IMR-90 (cell line): ENCODE data around the gene CIBAR2. TPM values are rescaled to one million over a fixed set of nuclear protein-coding genes. Genes with fewer than 3 reads are reported as not detected.

ENCODE experiments used
- ATAC-seq: fragments of 200-7000 bp; cut with Tn5 transposase; 2 replicates; pipeline ENCODE4 v1.9.1; 2020; ENCODE audit warnings: low read depth, mild to moderate bottlenecking, moderate library complexity
- BruUV-seq: library from RNA; stranded (reverse); fragments of 400-500 nt; replicated peaks from 2 replicates; lab custom pipeline; 2021; lab: Mats Ljungman, UMichigan
- CTCF ChIA-PET: fragments of 300-600 bp; formaldehyde crosslinking; extraction: SDS; loops from one replicate; lab custom pipeline; 2021; ENCODE audit warnings: antibody characterized with exemption; lab: Yijun Ruan, JAX
- POLR2A ChIA-PET: fragments of 300-600 bp; sonication (Branson Sonifier 250); formaldehyde crosslinking; loops from one replicate; lab custom pipeline; 2022; ENCODE audit warnings: antibody characterized with exemption; ENCODE audit not compliant: unreplicated experiment; lab: Charles Lee
- DNase-seq: peaks from one replicate; pipeline ENCODE4 v3.0.0; 2013
- H2AFZ ChIP-seq: replicated peaks from 2 replicates; pipeline ENCODE3; 2013; ENCODE audit warnings: low read length, mild to moderate bottlenecking; ENCODE audit not compliant: poor library complexity
- H2AK5ac ChIP-seq: 2 replicates; pipeline ENCODE4 v1.6.1; 2013; ENCODE audit warnings: low read depth, low read length, inconsistent platforms
- H2AK9ac ChIP-seq: replicated peaks from 2 replicates; pipeline ENCODE3; 2013; ENCODE audit warnings: mild to moderate bottlenecking, low read depth, low read length, moderate library complexity; ENCODE audit not compliant: poor library complexity
- H2BK120ac ChIP-seq: 2 replicates; pipeline ENCODE4 v1.6.1; 2013; ENCODE audit warnings: low read depth, low read length, inconsistent platforms
- H2BK15ac ChIP-seq: 3 replicates; pipeline ENCODE4 v1.6.1; 2013; ENCODE audit warnings: low read depth, low read length, inconsistent platforms
- H2BK20ac ChIP-seq: 2 replicates; pipeline ENCODE4 v1.6.1; 2013; ENCODE audit warnings: low read depth, mild to moderate bottlenecking, inconsistent platforms, low read length, moderate library complexity
- H2BK5ac ChIP-seq: 2 replicates; pipeline ENCODE4 v1.6.1; 2013; ENCODE audit warnings: mild to moderate bottlenecking, low read depth, low read length, inconsistent platforms; ENCODE audit not compliant: poor library complexity, severe bottlenecking
- H3K14ac ChIP-seq: replicated peaks from 2 replicates; pipeline ENCODE4 v1.6.1; 2013; ENCODE audit warnings: low read depth, low read length, inconsistent platforms
- H3K18ac ChIP-seq: 2 replicates; pipeline ENCODE4 v1.6.1; 2013; ENCODE audit warnings: low read depth, low read length, control low read depth
- H3K23ac ChIP-seq: 2 replicates; pipeline ENCODE4 v1.6.1; 2013; ENCODE audit warnings: low read depth, low read length, inconsistent platforms
- H3K27ac ChIP-seq: 2 replicates; pipeline ENCODE4 v1.5.1; 2013; ENCODE audit warnings: mild to moderate bottlenecking, control low read depth, low read length; ENCODE audit not compliant: insufficient read depth
- H3K27me3 ChIP-seq: 2 replicates; pipeline ENCODE4 v1.6.1; 2013; ENCODE audit warnings: low read length; ENCODE audit not compliant: control insufficient read depth, insufficient read depth
- H3K36me3 ChIP-seq: 2 replicates; pipeline ENCODE4 v1.6.1; 2013; ENCODE audit warnings: low read length, mixed read lengths; ENCODE audit not compliant: control insufficient read depth, insufficient read depth
- H3K4ac ChIP-seq: 2 replicates; pipeline ENCODE4 v1.6.1; 2013; ENCODE audit warnings: low read depth, low read length, inconsistent platforms
- H3K4me1 ChIP-seq: 2 replicates; pipeline ENCODE4 v1.6.1; 2013; ENCODE audit warnings: low read length, mixed read lengths; ENCODE audit not compliant: control insufficient read depth, insufficient read depth
- H3K4me2 ChIP-seq: 2 replicates; pipeline ENCODE4 v1.6.1; 2013; ENCODE audit warnings: low read depth, mild to moderate bottlenecking, control low read depth, low read length, moderate library complexity
- H3K4me3 ChIP-seq: 2 replicates; pipeline ENCODE4 v1.5.1; 2013; ENCODE audit warnings: low read depth, mild to moderate bottlenecking, control low read depth, low read length, moderate library complexity; ENCODE audit not compliant: insufficient read depth
- H3K56ac ChIP-seq: 2 replicates; pipeline ENCODE4 v1.6.1; 2013; ENCODE audit warnings: low read length, inconsistent platforms; ENCODE audit not compliant: insufficient read depth; ENCODE audit errors: extremely low read depth
- H3K79me1 ChIP-seq, 2 experiments: 2 replicates each; pipeline ENCODE4 v1.6.1; 2013; ENCODE audit warnings: low read length in 2 of 2, inconsistent platforms in 1 of 2, low read depth in 1 of 2
- H3K9ac ChIP-seq: 2 replicates; pipeline ENCODE4 v1.6.1; 2013; ENCODE audit warnings: low read depth, low read length, control low read depth
- H3K9me1 ChIP-seq: 2 replicates; pipeline ENCODE4 v1.6.1; 2013; ENCODE audit warnings: low read length, inconsistent platforms; ENCODE audit not compliant: insufficient read depth
- H3K9me3 ChIP-seq: 2 replicates; pipeline ENCODE4 v1.6.1; 2013; ENCODE audit warnings: low read length; ENCODE audit not compliant: control insufficient read depth, insufficient read depth
- H4K20me1 ChIP-seq: 2 replicates; pipeline ENCODE4 v1.6.1; 2013; ENCODE audit warnings: low read length, inconsistent platforms; ENCODE audit not compliant: insufficient read depth
- H4K5ac ChIP-seq: 2 replicates; pipeline ENCODE4 v1.6.1; 2013; ENCODE audit warnings: mild to moderate bottlenecking, low read depth, low read length, control low read depth
- H4K8ac ChIP-seq, 2 experiments: 2 replicates each; pipeline ENCODE4 v1.6.1; 2013; ENCODE audit warnings: low read depth in 2 of 2, low read length in 2 of 2, control low read depth in 1 of 2, inconsistent platforms in 1 of 2
- H4K91ac ChIP-seq: 2 replicates; pipeline ENCODE4 v1.6.1; 2013; ENCODE audit warnings: low read depth, low read length, inconsistent platforms; ENCODE audit not compliant: insufficient read depth
- BHLHE40 ChIP-seq: fragments of 150-350 bp; IDR thresholded peaks from 2 replicates; pipeline ENCODE4 v1.6.1; 2016; ENCODE audit warnings: mild to moderate bottlenecking, low read depth, low read length
- CEBPB ChIP-seq: IDR thresholded peaks from 2 replicates; pipeline ENCODE4 v1.6.1; 2012; ENCODE audit warnings: low read depth, low read length, improper control_type of control experiment
- CHD1 ChIP-seq: IDR thresholded peaks from 2 replicates; pipeline ENCODE4 v1.6.1; 2012; ENCODE audit warnings: low read depth, low read length, improper control_type of control experiment
- CTCF ChIP-seq: conservative IDR thresholded peaks from 2 replicates; pipeline ENCODE4 v1.5.1; 2012; ENCODE audit warnings: mild to moderate bottlenecking, low read depth, low read length, improper control_type of control experiment
- FOS ChIP-seq: fragments of 150-350 bp; IDR thresholded peaks from 2 replicates; pipeline ENCODE4 v1.6.1; 2016; ENCODE audit warnings: low read depth, low read length
- MAFK ChIP-seq: IDR thresholded peaks from 2 replicates; pipeline ENCODE4 v1.6.1; 2012; ENCODE audit warnings: low read depth, low read length, improper control_type of control experiment
- MAZ ChIP-seq: IDR thresholded peaks from 2 replicates; pipeline ENCODE4 v1.6.1; 2012; ENCODE audit warnings: low read depth, mild to moderate bottlenecking, low read length, improper control_type of control experiment, moderate library complexity, borderline replicate concordance
- MXI1 ChIP-seq: IDR thresholded peaks from 2 replicates; pipeline ENCODE4 v1.6.1; 2012; ENCODE audit warnings: low read depth, mild to moderate bottlenecking, low read length, moderate library complexity, borderline replicate concordance
- NFE2L2 ChIP-seq: fragments of 150-350 bp; IDR thresholded peaks from 2 replicates; pipeline ENCODE4 v1.6.1; 2016; ENCODE audit warnings: low read depth, mild to moderate bottlenecking, low read length
- POLR2A ChIP-seq: IDR thresholded peaks from 2 replicates; pipeline ENCODE4 v1.6.1; 2012; ENCODE audit warnings: mild to moderate bottlenecking, low read depth, low read length
- RAD21 ChIP-seq: IDR thresholded peaks from 2 replicates; pipeline ENCODE4 v1.6.1; 2012; ENCODE audit warnings: low read length, improper control_type of control experiment
- RCOR1 ChIP-seq: IDR thresholded peaks from 2 replicates; pipeline ENCODE4 v1.6.1; 2012; ENCODE audit warnings: mild to moderate bottlenecking, low read length, improper control_type of control experiment; ENCODE audit not compliant: insufficient replicate concordance
- RFX5 ChIP-seq: IDR thresholded peaks from 2 replicates; pipeline ENCODE4 v1.8.0; 2012; ENCODE audit warnings: low read depth, mild to moderate bottlenecking, low read length, moderate library complexity
- SMC3 ChIP-seq: fragments of 150-350 bp; IDR thresholded peaks from 2 replicates; pipeline ENCODE4 v1.6.1; 2016; ENCODE audit warnings: low read depth, mild to moderate bottlenecking, antibody characterized with exemption, low read length, moderate library complexity
- WGBS, 2 experiments: methylation state at CpG; one replicate each; pipeline versions ENCODE4 v1.1.5 to v1.1.7; 2013; ENCODE audit warnings: missing lambda C conversion rate in 2 of 2; ENCODE audit not compliant: insufficient read length in 1 of 2; ENCODE audit errors: extremely low coverage in 2 of 2; 5-methylcytosine and 5-hydroxymethylcytosine counted together
- dilution Hi-C: fragments of 300-500 bp; cut with HindIII; formaldehyde crosslinking; loops from one replicate; pipeline ENCODE4 v1.14.3; 2018; ENCODE audit warnings: low sequenced_read_pairs; ENCODE audit not compliant: unreplicated experiment
- in situ Hi-C: fragments of 300-500 bp; cut with MboI; formaldehyde crosslinking; loops from 3 replicates; pipeline ENCODE4 v1.14.3; 2019; ENCODE audit warnings: low sequenced_read_pairs, inconsistent platforms, mixed read lengths
- intact Hi-C: fragments of 100-400 bp; cut with micrococcal nuclease; formaldehyde crosslinking; loops from 2 replicates; pipeline ENCODE4 v1.10.0; 2022
- polyA plus RNA-seq, 3 experiments: library from polyadenylated mRNA; depleted of rRNA; stranded (reverse); fragments of >200 nt; gene quantifications; 2 replicates each; pipeline ENCODE4 v1.2.3, GENCODE V29; 2012; ENCODE audit warnings: low replicate concordance in 1 of 3
- total RNA-seq: library from RNA; depleted of rRNA; stranded (reverse); fragments of >200 nt; gene quantifications from 2 replicates; pipeline ENCODE4 v1.2.3, GENCODE V29; 2012
- TF ChIP-seq, protein P1 (sequence below): fragments of 150-350 bp; IDR thresholded peaks from 2 replicates; pipeline ENCODE4 v1.6.1; 2017; ENCODE audit warnings: mild to moderate bottlenecking, antibody characterized with exemption, low read length, low read depth
- TF ChIP-seq, protein P2 (sequence below): fragments of 150-350 bp; IDR thresholded peaks from 2 replicates; pipeline ENCODE4 v1.6.1; 2016; ENCODE audit warnings: low read depth, mild to moderate bottlenecking, low read length, moderate library complexity, borderline replicate concordance

The CIBAR2 gene
- total and polyA plus RNA-seq, 2 of the 4 experiments (the other 2 are of a cell fraction): 0.18 to 0.24 TPM

- H2AFZ ChIP-seq: no peak overlapping the region
- H4K91ac ChIP-seq: no peak overlapping the region
- peaks cover 12% of the 10 kb centered on the region for H4K20me1 ChIP-seq
- 78% methylated on average over 4 of the region's 15 CpGs; no CpG with 5 or more reads in 1 of the 2 experiments for WGBS, 2 experiments
- no peak overlapping the region for H3K18ac ChIP-seq
- no peak for DNase-seq
- ATAC-seq: no peak
- POLR2A ChIA-PET: interaction anchor here (1.0 kb wide), 1 partner anchor 19 kb away, joined by 3 read pairs; no protein-coding TSS in a partner anchor
- no peak overlapping the region for H3K23ac ChIP-seq
- 0 out of 2 replicates have a peak, but pooled peaks cover 1% of the 10 kb centered on the region for H3K27me3 ChIP-seq
- H3K56ac ChIP-seq: no peak overlapping the region
- no peak overlapping the region for H4K8ac ChIP-seq
- H3K79me1 ChIP-seq: peaks cover 3 to 20% of the 10 kb centered on the region in 2 experiments; a peak in 3 of 4 replicates
- H3K4me3 ChIP-seq: no peak overlapping the region
- no peak overlapping the region for H3K9ac ChIP-seq
- dilution Hi-C loops: no loop called here
- H3K4me1 ChIP-seq: peaks cover 5% of the 10 kb centered on the region
- in situ Hi-C loops: no loop called here
- H3K14ac ChIP-seq: no peak overlapping the region
- BruUV-seq: no TSS peak
- H2AK5ac ChIP-seq: 0 out of 2 replicates have a peak overlapping the region, but pooled peaks have one; percentile 11
- CTCF ChIA-PET: no interaction called here
- peaks cover 5% of the 10 kb centered on the region; the same call in 1 of the 2 replicates for H3K36me3 ChIP-seq
- H2BK120ac ChIP-seq: no peak overlapping the region
- H3K4ac ChIP-seq: no peak overlapping the region
- no peak overlapping the region for H3K4me2 ChIP-seq
- no peak overlapping the region for H2BK20ac ChIP-seq
- no peaks in the 10 kb centered on the region for H3K9me3 ChIP-seq
- no peak for TF ChIP-seq BHLHE40
- no peak for TF ChIP-seq RCOR1
- TF ChIP-seq, protein P1, sequence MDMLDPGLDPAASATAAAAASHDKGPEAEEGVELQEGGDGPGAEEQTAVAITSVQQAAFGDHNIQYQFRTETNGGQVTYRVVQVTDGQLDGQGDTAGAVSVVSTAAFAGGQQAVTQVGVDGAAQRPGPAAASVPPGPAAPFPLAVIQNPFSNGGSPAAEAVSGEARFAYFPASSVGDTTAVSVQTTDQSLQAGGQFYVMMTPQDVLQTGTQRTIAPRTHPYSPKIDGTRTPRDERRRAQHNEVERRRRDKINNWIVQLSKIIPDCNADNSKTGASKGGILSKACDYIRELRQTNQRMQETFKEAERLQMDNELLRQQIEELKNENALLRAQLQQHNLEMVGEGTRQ: no peak
- no peak for TF ChIP-seq FOS
- TF ChIP-seq POLR2A: no peak
- no peak for TF ChIP-seq MAFK
- no peak for TF ChIP-seq RFX5
- TF ChIP-seq CEBPB: no peak
- TF ChIP-seq CTCF: no peak
- no peak for TF ChIP-seq MAZ
- no peak for TF ChIP-seq NFE2L2
- TF ChIP-seq, protein P2, sequence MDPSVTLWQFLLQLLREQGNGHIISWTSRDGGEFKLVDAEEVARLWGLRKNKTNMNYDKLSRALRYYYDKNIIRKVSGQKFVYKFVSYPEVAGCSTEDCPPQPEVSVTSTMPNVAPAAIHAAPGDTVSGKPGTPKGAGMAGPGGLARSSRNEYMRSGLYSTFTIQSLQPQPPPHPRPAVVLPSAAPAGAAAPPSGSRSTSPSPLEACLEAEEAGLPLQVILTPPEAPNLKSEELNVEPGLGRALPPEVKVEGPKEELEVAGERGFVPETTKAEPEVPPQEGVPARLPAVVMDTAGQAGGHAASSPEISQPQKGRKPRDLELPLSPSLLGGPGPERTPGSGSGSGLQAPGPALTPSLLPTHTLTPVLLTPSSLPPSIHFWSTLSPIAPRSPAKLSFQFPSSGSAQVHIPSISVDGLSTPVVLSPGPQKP: no peak
- TF ChIP-seq SMC3: no peak
- TF ChIP-seq CHD1: no peak
- no peak for TF ChIP-seq MXI1
- no peak for TF ChIP-seq RAD21
- no peak overlapping the region for H2BK5ac ChIP-seq
- H3K27ac ChIP-seq: no peak overlapping the region
- peaks cover 3% of the 10 kb centered on the region for H3K9me1 ChIP-seq
- H2AK9ac ChIP-seq: no peak overlapping the region
- no peak overlapping the region for H4K5ac ChIP-seq
- no peak overlapping the region for H2BK15ac ChIP-seq
- intact Hi-C loops: no loop called here
These were observed 62.5 kb downstream of the CIBAR2 start for GRCh38 chr16:85049706-85050305.
